Measurements from ENCODE around the gene CMIP. TPM values are rescaled to one million over a fixed set of nuclear protein-coding genes. Genes with fewer than 3 reads are reported as not detected.

The CMIP gene
- total and polyA plus RNA-seq, 10 of the 15 experiments (the other 5 are each of a cell fraction or from before 2014, with no cell fraction given), result 1.2 to 43.2 (median 4.4) TPM

GRCh38 chr16:81510016-81510415 is 65.4 kb downstream of the CMIP start:
- no peak overlapping the region for H3K4me2 ChIP-seq (ENCODE audit: control insufficient read depth, insufficient read depth)
- H3K27me3 ChIP-seq (replicated peaks in 1 of 2; ENCODE audit: control insufficient read depth in 2 of 2, insufficient read depth in 2 of 2, low read length in 1 of 2), result no peaks in the 10 kb centered on the region
- ChIA-PET SMC1A (ENCODE audit: uncharacterized antibody, unreplicated experiment) (no interaction called here), RAD21 (ENCODE audit: unreplicated experiment) (no interaction called here), POLR2A (interaction anchor here (1.0 kb wide), 1 partner anchor 67 kb away, joined by 3 read pairs; no protein-coding TSS in a partner anchor), CTCF (interaction anchor here (0.6 kb wide), 2 partner anchors 140 to 363 kb away, joined by 3 read pairs; no protein-coding TSS in a partner anchor)
- BruUV-seq (replicated peaks), result no TSS peak
- no peaks in the 10 kb centered on the region for H3K9me3 ChIP-seq (replicated peaks; ENCODE audit: control insufficient read depth, insufficient read depth, low read length)
- ATAC-seq (no peak), FAIRE-seq (no peak), DNase-seq (ENCODE audit: low read depth, low spot score) (no peak)
- H4K20me1 ChIP-seq (ENCODE audit: control insufficient read depth, insufficient read depth), result no peaks in the 10 kb centered on the region; the same call in 1 of the 2 replicates
- H3K79me2 ChIP-seq (ENCODE audit: control insufficient read depth, insufficient read depth, low read length), result peaks cover 24% of the 10 kb centered on the region
- H3K4me3 ChIP-seq, result no peak overlapping the region
- WGBS (ENCODE audit: insufficient coverage, insufficient replicate concordance, low lambda C conversion rate, missing lambda C conversion rate), result 58% methylated on average over 10 of the region's 10 CpGs
- H2AFZ ChIP-seq (ENCODE audit: control insufficient read depth, low read depth, low read length), result no peak overlapping the region
- H3K9ac ChIP-seq (ENCODE audit: control insufficient read depth, insufficient read depth, low read length), result no peak overlapping the region
- intact Hi-C loops (cut with micrococcal nuclease; ENCODE audit: unreplicated experiment), result no loop called here
- H3K27ac ChIP-seq (ENCODE audit: control insufficient read depth, insufficient read depth), result no peak overlapping the region
- H3K36me3 ChIP-seq (ENCODE audit: control insufficient read depth in 2 of 2, insufficient read depth in 2 of 2, low read length in 1 of 2), result no peaks in the 10 kb centered on the region; a peak in 2 of 4 replicates
- peaks cover 34% of the 10 kb centered on the region for H3K4me1 ChIP-seq (ENCODE audit: control insufficient read depth, insufficient read depth, low read length)
- TF ChIP-seq MTA2 (IDR thresholded peaks at IDR 0.05; ENCODE audit: low read depth) (no peak), CBX3 (IDR thresholded peaks at IDR 0.05; ENCODE audit: borderline replicate concordance, low read depth) (no peak), ATF7 (IDR thresholded peaks at IDR 0.05; ENCODE audit: low read depth) (no peak), SRF (IDR thresholded peaks at IDR 0.05; ENCODE audit: low read depth in 2 of 2, low read length in 2 of 2) (no peak), ZBTB4 (CRISPR knock-in tag; IDR thresholded peaks at IDR 0.05) (no peak)
- in situ Hi-C loops (cut with MboI), result no loop called here

Data from GM12878 (cell line).